Omental fat pad (tissue), 4 donors: ENCODE results near the gene SLC2A4. TPM values are rescaled to one million over a fixed set of nuclear protein-coding genes. Genes with fewer than 3 reads are reported as not detected.
"Not testable (repeated sequence)": the region's sequence is repeated elsewhere in the genome, so short reads cannot be mapped to it uniquely, and the experiment has no call there.

Experiments
- ATAC-seq: fragments of 150-250 bp; one replicate; pipeline ENCODE4 v1.9.1; 2016; ENCODE audit warnings: mild to moderate bottlenecking, moderate library complexity; ENCODE audit not compliant: low FRiP score
- DNase-seq: peaks from one replicate; pipeline ENCODE4 v3.0.0-alpha.2; 2019; ENCODE audit warnings: low spot score
- CTCF ChIP-seq, 3 donors: fragments of 450-650 bp; IDR thresholded peaks; one replicate each; pipeline ENCODE4 v1.5.1; 2016 to 2017; ENCODE audit warnings: antibody characterized with exemption in 3 of 3, mild to moderate bottlenecking in 3 of 3, moderate library complexity in 2 of 3
- total RNA-seq, 4 donors: library from RNA; depleted of rRNA; stranded (reverse); fragments of >200 nt; gene quantifications; one replicate each; pipeline ENCODE4 v1.1.0, GENCODE V29; 2016

The SLC2A4 gene
- total RNA-seq, 4 donors from 2014 or later = 8.9 to 29.2 (median 12.1) TPM

GRCh38 chr17:7328840-7329373 is 47.4 kb downstream of the SLC2A4 start, which contains the start of gene NEURL4:
Gene NEURL4 (minus strand): TSS chr17:7329335. CDS start chr17:7329312, 23 bp downstream.
- ATAC-seq (peak; percentile 19), DNase-seq (no peak)
- TF ChIP-seq CTCF (IDR thresholded peaks at IDR 0.05) = no peak

- ATAC-seq = peak; percentile 84
- peak; percentile 91 for DNase-seq
- no peak for TF ChIP-seq CTCF (IDR thresholded peaks at IDR 0.05)
These were observed 48.0 kb downstream of the SLC2A4 start for GRCh38 chr17:7329374-7329996.

GRCh38 chr17:7329997-7330637 is 48.6 kb downstream of the SLC2A4 start:
- ATAC-seq (peak; percentile 69), DNase-seq (no peak)
- no peak for TF ChIP-seq CTCF (IDR thresholded peaks at IDR 0.05)

- DNase-seq (no peak), ATAC-seq (no peak)
- no peak for TF ChIP-seq CTCF (IDR thresholded peaks at IDR 0.05)
These were observed 49.1 kb downstream of the SLC2A4 start for GRCh38 chr17:7330638-7331015.

- ATAC-seq (no peak), DNase-seq (no peak)
- TF ChIP-seq CTCF (IDR thresholded peaks at IDR 0.05) = no peak
These were observed 50.6 kb downstream of the SLC2A4 start for GRCh38 chr17:7332111-7332510.

GRCh38 chr17:7332600-7333069 is 51.1 kb downstream of the SLC2A4 start:
- not testable (repeated sequence) for ATAC-seq, DNase-seq

GRCh38 chr17:7334938-7335538 is 53.5 kb downstream of the SLC2A4 start:
- DNase-seq (no peak), ATAC-seq (no peak)
- TF ChIP-seq CTCF (IDR thresholded peaks at IDR 0.05) = no peak

- not testable (repeated sequence) for ATAC-seq, DNase-seq
These were observed 54.2 kb downstream of the SLC2A4 start for GRCh38 chr17:7335765-7336164.
